ENCODE data around the gene CARMIL1.

DNA sequence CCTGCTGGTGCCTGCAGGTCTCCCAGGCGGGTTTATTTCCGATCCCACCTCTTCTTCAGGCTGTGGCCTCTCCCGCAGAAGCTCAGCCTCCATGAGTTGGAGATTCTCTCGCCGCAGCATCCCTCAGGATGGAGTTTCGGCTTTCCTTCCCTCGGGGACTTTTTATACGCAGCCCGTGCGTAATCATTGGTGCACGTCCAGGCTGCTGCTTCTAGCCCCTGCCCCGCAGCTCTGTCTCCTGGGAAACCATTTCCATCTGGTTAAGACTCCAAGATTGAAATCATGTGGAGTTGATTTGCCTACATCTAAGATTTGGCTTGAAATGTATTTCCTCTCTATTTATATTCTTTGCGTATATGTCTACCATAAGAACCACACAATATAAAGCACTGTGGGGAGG, 46.7 kb upstream of the CARMIL1 start:
- no peak for TF ChIP-seq CTCF (IDR thresholded peaks at IDR 0.05; ENCODE audit: insufficient read depth, low read depth, low read length)
- TF ChIP-seq EZH2 (IDR thresholded peaks at IDR 0.05; ENCODE audit: insufficient read depth, low read length) = no peak

Measured in astrocyte (in vitro differentiated cells and primary cell).